Measurements from ENCODE around the gene CYP19A1. TPM values are rescaled to one million over a fixed set of nuclear protein-coding genes. Genes with fewer than 3 reads are reported as not detected.

Gene CYP19A1
- total and polyA plus RNA-seq, 10 of the 15 experiments (the other 5 are each of a cell fraction or from before 2014, with no cell fraction given): 0.08 to 1.8 (median 0.70) TPM

GRCh38 chr15:51332206-51333147, 5.9 kb downstream of the CYP19A1 start:
- H3K4me3 ChIP-seq: no peak overlapping the region
- no peak overlapping the region for H3K9ac ChIP-seq (ENCODE audit: control insufficient read depth, insufficient read depth, low read length)
- ChIA-PET CTCF (interaction anchor here (0.7 to 1.2 kb wide), 3 partner anchors 31 to 169 kb away, joined by 3 read pairs; no protein-coding TSS in a partner anchor), RAD21 (ENCODE audit: unreplicated experiment) (no interaction called here), SMC1A (ENCODE audit: uncharacterized antibody, unreplicated experiment) (interaction anchor here (0.6 kb wide), 1 partner anchor 1446 kb away, joined by 3 read pairs; no protein-coding TSS in a partner anchor), POLR2A (no interaction called here)
- DNase-seq (ENCODE audit: low read depth, low spot score): no peak
- WGBS (ENCODE audit: insufficient coverage, insufficient replicate concordance, low lambda C conversion rate, missing lambda C conversion rate): 38% methylated on average over 4 of the region's 4 CpGs
- no peaks in the 10 kb centered on the region for H3K79me2 ChIP-seq (ENCODE audit: control insufficient read depth, insufficient read depth, low read length)
- no peaks in the 10 kb centered on the region; the same call in 2 of the 3 replicates for H3K9me3 ChIP-seq (replicated peaks; ENCODE audit: control insufficient read depth, insufficient read depth, low read length)
- no TSS peak for BruUV-seq (replicated peaks)
- intact Hi-C loops (cut with micrococcal nuclease; ENCODE audit: unreplicated experiment) (no loop called here), in situ Hi-C loops (cut with MboI) (no loop called here)
- FAIRE-seq: no peak
- H3K27me3 ChIP-seq (replicated peaks in 1 of 2; ENCODE audit: control insufficient read depth in 2 of 2, insufficient read depth in 2 of 2, low read length in 1 of 2): 0 out of 4 replicates have a peak, but pooled peaks cover 0 to 2% of the 10 kb centered on the region in 2 experiments
- no peak for ATAC-seq
- TF ChIP-seq RELB (IDR thresholded peaks at IDR 0.05; ENCODE audit: low read depth) (no peak), SPI1 (IDR thresholded peaks at IDR 0.05; ENCODE audit: borderline replicate concordance, insufficient read depth, low read depth, low read length) (peak; percentile 65; the same call in 1 of the 2 replicates)
- no peak overlapping the region for H3K4me2 ChIP-seq (ENCODE audit: control insufficient read depth, insufficient read depth)
- H2AFZ ChIP-seq (ENCODE audit: control insufficient read depth, low read depth, low read length): no peak overlapping the region
- H4K20me1 ChIP-seq (ENCODE audit: control insufficient read depth, insufficient read depth): no peaks in the 10 kb centered on the region
- no peak overlapping the region for H3K27ac ChIP-seq (ENCODE audit: control insufficient read depth, insufficient read depth)
- peaks cover 21% of the 10 kb centered on the region for H3K4me1 ChIP-seq (ENCODE audit: control insufficient read depth, insufficient read depth, low read length)
- no peaks in the 10 kb centered on the region for H3K36me3 ChIP-seq (ENCODE audit: control insufficient read depth in 2 of 2, insufficient read depth in 2 of 2, low read length in 1 of 2)

- no peak overlapping the region for H3K4me2 ChIP-seq (ENCODE audit: control insufficient read depth, insufficient read depth)
- no peak for DNase-seq (ENCODE audit: low read depth, low spot score)
- no peak overlapping the region for H3K27ac ChIP-seq (ENCODE audit: control insufficient read depth, insufficient read depth)
- BruUV-seq (replicated peaks): no TSS peak
- POLR2A ChIA-PET: no interaction called here
- H4K20me1 ChIP-seq (ENCODE audit: control insufficient read depth, insufficient read depth): no peaks in the 10 kb centered on the region; the same call in 1 of the 2 replicates
- no peaks in the 10 kb centered on the region for H3K36me3 ChIP-seq (ENCODE audit: control insufficient read depth in 2 of 2, insufficient read depth in 2 of 2, low read length in 1 of 2)
- H3K4me1 ChIP-seq (ENCODE audit: control insufficient read depth, insufficient read depth, low read length): peaks cover 21% of the 10 kb centered on the region
- no peak for ATAC-seq
- 20% methylated on average over 5 of the region's 5 CpGs for WGBS (ENCODE audit: insufficient coverage, insufficient replicate concordance, low lambda C conversion rate, missing lambda C conversion rate)
- H3K27me3 ChIP-seq (replicated peaks in 1 of 2; ENCODE audit: control insufficient read depth in 2 of 2, insufficient read depth in 2 of 2, low read length in 1 of 2): no peaks in the 10 kb centered on the region; a peak in 1 of 4 replicates
- RAD21 ChIA-PET (ENCODE audit: unreplicated experiment): no interaction called here
- CTCF ChIA-PET: interaction anchor here (0.6 kb wide), 1 partner anchor 161 kb away, joined by 3 read pairs; no protein-coding TSS in a partner anchor
- in situ Hi-C loops (cut with MboI): no loop called here
- FAIRE-seq: no peak
- H3K9me3 ChIP-seq (replicated peaks; ENCODE audit: control insufficient read depth, insufficient read depth, low read length): no peaks in the 10 kb centered on the region; the same call in 2 of the 3 replicates
- intact Hi-C loops (cut with micrococcal nuclease; ENCODE audit: unreplicated experiment): no loop called here
- SMC1A ChIA-PET (ENCODE audit: uncharacterized antibody, unreplicated experiment): no interaction called here
- no peak overlapping the region for H2AFZ ChIP-seq (ENCODE audit: control insufficient read depth, low read depth, low read length)
- no peaks in the 10 kb centered on the region for H3K79me2 ChIP-seq (ENCODE audit: control insufficient read depth, insufficient read depth, low read length)
- no peak overlapping the region for H3K9ac ChIP-seq (ENCODE audit: control insufficient read depth, insufficient read depth, low read length)
- H3K4me3 ChIP-seq: no peak overlapping the region
- TF ChIP-seq TBL1XR1 (IDR thresholded peaks at IDR 0.05; ENCODE audit: low read depth, low read length): no peak
- no peak for TF ChIP-seq ATF3 (IDR thresholded peaks at IDR 0.05; ENCODE audit: borderline replicate concordance, extremely low read depth, low read depth, low read length)
- no peak for TF ChIP-seq POLR2AphosphoS2 (IDR thresholded peaks at IDR 0.05; ENCODE audit: low read depth, low read length)
- no peak for TF ChIP-seq E2F8 (IDR thresholded peaks at IDR 0.05; ENCODE audit: low read depth, partially characterized antibody)
- no peak for TF ChIP-seq SREBF2 (IDR thresholded peaks at IDR 0.05; ENCODE audit: low read length)
- no peak for TF ChIP-seq RELA (IDR thresholded peaks at IDR 0.05; ENCODE audit: borderline replicate concordance, partially characterized antibody)
- no peak for TF ChIP-seq KLF5 (IDR thresholded peaks at IDR 0.05; ENCODE audit: partially characterized antibody)
- no peak for TF ChIP-seq EGR1 (IDR thresholded peaks at IDR 0.05; ENCODE audit: borderline replicate concordance in 1 of 2, low read depth in 2 of 2, low read length in 2 of 2)
Measured at GRCh38 chr15:51331141-51331540, 7.3 kb downstream of the CYP19A1 start.
